LNCAP (cell line): ENCODE data around the gene LANCL3.

ENCODE experiments used
- CTCF ChIP-seq: fragments of 450-650 bp; IDR thresholded peaks from 2 replicates; pipeline ENCODE4 v1.5.1; 2017; ENCODE audit warnings: mild to moderate bottlenecking

The LANCL3 gene

DNA sequence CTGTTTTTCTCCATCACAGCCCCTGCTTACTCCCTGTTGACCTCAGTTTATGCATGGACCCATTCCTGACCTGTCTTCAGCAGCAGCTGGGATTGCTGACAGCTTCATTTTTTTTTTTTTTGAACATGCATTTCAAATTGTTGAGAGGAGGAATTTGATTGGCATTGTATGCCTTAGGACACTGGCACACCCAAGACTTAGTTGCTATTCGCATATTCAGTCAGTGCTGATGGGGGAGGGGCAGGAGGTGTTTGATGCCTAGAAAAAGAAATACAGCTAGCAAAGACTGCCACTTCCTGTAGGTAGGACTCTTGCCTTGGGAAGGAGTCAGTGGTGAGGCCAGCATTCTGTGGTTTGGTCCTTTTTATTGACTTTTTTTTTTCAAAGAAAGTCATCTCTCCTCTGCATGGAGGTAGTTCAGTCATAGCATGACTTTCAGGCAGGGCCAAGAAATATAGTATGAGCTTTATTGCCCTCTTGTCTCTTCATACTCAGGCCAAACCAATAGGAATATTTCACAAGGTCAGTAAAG, 80.5 kb downstream of the LANCL3 start:
- no peak for TF ChIP-seq CTCF

DNA sequence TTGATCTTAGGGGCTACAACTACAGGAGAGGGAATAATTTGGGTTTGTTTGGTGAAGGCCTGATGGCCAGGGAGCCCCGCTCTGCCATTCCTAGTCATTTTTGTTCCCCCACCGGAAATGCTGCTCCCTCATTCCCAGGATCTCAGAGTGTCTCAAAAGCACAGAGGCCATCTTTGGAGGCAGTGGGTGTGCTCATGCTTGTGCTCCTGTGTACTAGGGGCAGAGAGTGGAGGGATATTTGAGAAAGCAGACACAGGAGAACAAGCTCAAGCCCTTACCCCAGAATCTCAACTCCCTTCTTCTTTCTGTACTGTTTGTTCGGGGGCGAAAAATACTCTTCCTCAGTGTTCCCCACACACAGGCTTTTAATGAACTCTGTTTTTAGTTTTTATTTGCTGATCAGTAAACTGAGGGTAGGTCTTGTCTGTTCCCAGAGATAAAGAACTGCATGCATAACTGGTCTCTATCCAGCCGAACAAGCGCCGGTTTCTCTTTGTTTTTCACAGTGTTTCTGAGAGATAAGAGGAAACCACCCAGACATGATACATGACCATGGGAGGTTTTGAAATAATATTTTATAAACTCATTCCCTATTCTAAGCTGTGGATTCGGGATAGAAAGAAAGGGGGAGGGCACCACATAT, 81.2 kb downstream of the LANCL3 start:
- TF ChIP-seq CTCF = no peak

DNA sequence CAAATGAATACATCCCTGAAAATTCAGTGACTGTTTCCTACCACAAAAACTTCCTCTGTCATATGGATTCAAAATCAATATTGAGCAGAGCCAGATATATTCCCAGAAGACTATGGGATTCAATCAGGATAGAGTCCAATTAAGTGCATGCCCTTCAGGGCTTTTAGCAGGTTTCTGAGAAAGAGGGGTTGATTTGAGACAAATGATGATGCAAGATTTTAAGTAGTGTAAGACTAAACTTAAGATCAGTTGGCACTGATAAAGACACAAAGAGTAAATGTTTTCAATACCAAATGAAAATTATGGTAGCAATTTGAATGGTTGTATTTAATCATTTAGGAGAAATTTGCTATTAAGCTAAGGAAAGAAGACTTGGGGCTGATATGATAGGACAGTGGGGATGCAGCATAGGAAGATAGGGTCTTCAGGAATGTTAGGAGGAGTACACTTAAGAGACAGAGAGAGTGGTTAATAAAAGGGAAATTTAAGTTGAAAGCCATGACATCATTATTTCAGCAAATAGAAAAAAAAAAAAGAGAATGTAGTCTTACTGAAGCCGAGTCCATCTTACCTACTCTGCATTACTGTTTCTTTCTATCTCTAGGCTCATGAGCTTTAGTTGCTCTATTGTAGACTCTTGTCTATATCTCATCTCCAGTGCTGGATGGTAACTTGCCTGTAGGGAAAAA, 82.1 kb downstream of the LANCL3 start:
- TF ChIP-seq CTCF = no peak

DNA sequence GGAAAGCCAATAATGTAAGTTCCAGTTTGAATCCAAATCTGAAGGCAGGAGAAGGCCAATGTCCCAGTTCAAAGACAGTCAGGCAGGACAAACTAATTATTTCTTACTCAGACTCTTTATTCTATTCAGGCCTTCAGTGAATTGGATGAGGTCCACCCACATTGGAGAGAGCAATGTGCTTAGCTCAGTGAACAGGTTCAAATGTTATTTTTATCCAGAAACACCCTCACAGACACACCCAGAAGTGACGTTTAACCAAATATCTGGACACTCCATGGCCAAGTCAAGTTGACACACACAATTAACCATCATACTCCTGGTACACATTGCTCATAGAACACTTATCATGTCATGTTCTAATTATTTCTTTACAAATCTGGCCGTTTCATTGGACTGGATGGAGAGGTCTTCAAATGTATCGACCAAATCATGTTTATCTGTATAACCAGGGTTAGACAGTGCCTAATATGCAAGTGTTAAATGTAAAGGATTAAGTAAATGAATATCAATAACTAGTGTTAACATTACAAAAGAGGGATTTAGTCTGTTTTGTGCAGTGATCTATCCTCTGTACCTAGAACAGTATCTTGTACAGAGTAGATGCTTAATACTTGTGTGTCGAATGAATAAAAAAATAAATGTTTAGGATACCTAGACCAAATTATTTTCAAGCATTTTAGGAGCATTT, 87.0 kb downstream of the LANCL3 start:
- no peak for TF ChIP-seq CTCF

DNA sequence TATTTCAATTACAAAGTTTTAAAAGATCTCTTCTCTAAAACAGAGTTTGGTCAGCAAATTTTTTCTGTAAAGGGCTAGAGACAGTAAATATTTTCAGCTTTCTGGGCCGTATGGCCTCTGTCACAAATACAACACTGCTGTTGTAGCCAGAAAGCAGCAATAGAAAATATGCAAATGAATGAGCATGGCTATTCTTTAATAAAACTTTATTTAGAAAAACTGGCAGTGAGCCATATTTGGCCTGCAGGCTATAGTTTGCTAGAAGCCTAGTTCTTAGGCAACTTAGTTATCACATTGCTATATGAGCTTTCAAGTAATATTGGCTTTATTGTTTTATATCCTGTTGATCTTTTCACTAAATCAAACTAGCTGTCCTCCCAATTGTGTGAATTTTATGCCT, 87.6 kb downstream of the LANCL3 start:
- no peak for TF ChIP-seq CTCF

GRCh38 chrX:37662181-37662580, 90.7 kb downstream of the LANCL3 start:
- TF ChIP-seq CTCF = no peak

DNA sequence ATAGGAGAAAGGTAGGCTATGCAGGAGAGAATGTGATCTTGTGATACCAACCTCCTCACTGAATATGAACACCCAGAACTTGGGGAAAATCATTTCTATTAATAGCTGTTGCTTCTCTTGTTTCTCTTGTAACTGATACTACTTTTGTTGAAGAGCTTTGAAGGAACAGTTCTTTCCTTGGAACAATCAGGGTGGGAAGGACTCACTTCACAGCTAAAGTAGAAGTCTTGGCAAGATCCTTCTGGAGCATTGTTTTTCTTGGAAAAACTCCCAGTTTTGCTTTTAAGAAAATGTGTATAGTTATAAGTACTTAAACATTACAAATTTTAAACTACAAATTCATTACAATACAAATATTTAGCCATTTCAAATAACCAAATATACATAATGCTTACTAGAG, 95.1 kb downstream of the LANCL3 start:
- TF ChIP-seq CTCF = no peak
